H1 (cell line): ENCODE measurements around the gene OPRD1. TPM values are rescaled to one million over a fixed set of nuclear protein-coding genes. Genes with fewer than 3 reads are reported as not detected.

ENCODE experiments used
- HDAC2 ChIP-seq, 2 experiments: fragments of 300-600 bp in 1 of 2; sonication (generic) in 1 of 2; IDR thresholded peaks; 2 replicates each; pipeline ENCODE4 v1.6.1; 2011 to 2012; ENCODE audit warnings: low read depth in 2 of 2, low read length in 2 of 2, mild to moderate bottlenecking in 2 of 2, moderate library complexity in 2 of 2, borderline replicate concordance in 1 of 2, inconsistent platforms in 1 of 2
- polyA plus RNA-seq, 7 experiments: library from polyadenylated mRNA; depleted of rRNA in 3 of 7; stranded (reverse) in 5 of 7; unstranded in 2 of 7; fragments of >200 nt in 5 of 7; fragments of 200-250 nt in 2 of 7; gene quantifications; 1 replicate in 5 of 7; 2 replicates in 1 of 7; 4 replicates in 1 of 7; pipeline versions ENCODE4 v1.2.1 to v1.2.3, GENCODE V29; 2011 to 2013; ENCODE audit warnings: missing spikeins in 2 of 7, mixed read lengths in 2 of 7
- total RNA-seq: library from RNA; stranded (reverse); fragmentation: NEBNext Ultra II Directional; extraction: Animal tissue kit (Norgen Biotek cat#: 25700); gene quantifications from 2 replicates; pipeline ENCODE4 v1.2.1, GENCODE V29; 2021

OPRD1 gene
- total and polyA plus RNA-seq, 2 of the 8 experiments (the other 6 are each of a cell fraction or from before 2014, with no cell fraction given): 2.6 to 3.7 TPM

GRCh38 chr1:28902738-28903137, 90.8 kb downstream of the OPRD1 start (continued):
- no peak for TF ChIP-seq HDAC2 (IDR thresholded peaks at IDR 0.05; ENCODE audit: borderline replicate concordance in 1 of 2, low read depth in 2 of 2, low read length in 2 of 2)
- TF ChIP-seq, all 59 proteins: peak for 0
